CD14-positive monocyte (primary cell): ENCODE measurements around the gene KIRREL3. TPM values are rescaled to one million over a fixed set of nuclear protein-coding genes. Genes with fewer than 3 reads are reported as not detected.

ENCODE experiments used
- DNase-seq, 3 donors: peaks; one replicate each; pipeline ENCODE4 v3.0.0-alpha.2; 2011 to 2022
- H2AFZ ChIP-seq: 2 replicates; pipeline ENCODE4 v1.6.0; 2012; ENCODE audit warnings: mild to moderate bottlenecking, low read depth, low read length, inconsistent platforms; ENCODE audit not compliant: insufficient read depth, poor library complexity, severe bottlenecking
- H3K27ac ChIP-seq, 2 donors: 1 replicate in 1 of 2; 2 replicates in 1 of 2; pipeline ENCODE4 v1.5.1; 2012 to 2013; ENCODE audit warnings: low read length in 2 of 2, control low read depth in 1 of 2, inconsistent platforms in 1 of 2, low read depth in 1 of 2, mild to moderate bottlenecking in 1 of 2
- H3K27me3 ChIP-seq, 2 donors: one replicate each; pipeline versions ENCODE4 v1.6.0 to v1.6.1; 2011 to 2013; ENCODE audit warnings: low read length in 2 of 2; ENCODE audit not compliant: control insufficient read depth in 2 of 2, insufficient read depth in 2 of 2
- H3K36me3 ChIP-seq, 2 donors: replicated peaks in 1 of 2; 1 replicate in 1 of 2; 2 replicates in 1 of 2; pipeline versions ENCODE4 v1.5.1 to v1.6.1; 2012 to 2013; ENCODE audit warnings: low read length in 2 of 2, control low read depth in 1 of 2, inconsistent platforms in 1 of 2, mild to moderate bottlenecking in 1 of 2; ENCODE audit not compliant: insufficient read depth in 2 of 2, control insufficient read depth in 1 of 2
- H3K4me1 ChIP-seq, 2 donors: 1 replicate in 1 of 2; 2 replicates in 1 of 2; pipeline versions ENCODE4 v1.5.1 to v1.6.1; 2012 to 2013; ENCODE audit warnings: low read length in 2 of 2, control low read depth in 1 of 2, inconsistent platforms in 1 of 2, mild to moderate bottlenecking in 1 of 2, moderate library complexity in 1 of 2; ENCODE audit not compliant: insufficient read depth in 2 of 2, control insufficient read depth in 1 of 2
- H3K4me2 ChIP-seq: replicated peaks from 2 replicates; pipeline ENCODE3; 2012; ENCODE audit warnings: low read length, moderate library complexity, mild to moderate bottlenecking; ENCODE audit not compliant: poor library complexity, severe bottlenecking; ENCODE audit errors: extremely low read depth
- H3K4me3 ChIP-seq, 3 experiments: fragments of 200-600 bp in 1 of 3; sonication (generic) in 1 of 3; replicated peaks in 1 of 3; 1 replicate in 2 of 3; 2 replicates in 1 of 3; pipeline ENCODE4 v1.5.1; 2011 to 2013; ENCODE audit warnings: low read length in 3 of 3, mild to moderate bottlenecking in 3 of 3, control low read depth in 2 of 3, low read depth in 2 of 3, inconsistent platforms in 1 of 3, moderate library complexity in 1 of 3
- H3K79me2 ChIP-seq: 2 replicates; pipeline ENCODE4 v1.6.0; 2012; ENCODE audit warnings: mild to moderate bottlenecking, control low read depth, inconsistent platforms, low read length, moderate library complexity; ENCODE audit not compliant: insufficient read depth
- H3K9ac ChIP-seq: 2 replicates; pipeline ENCODE4 v1.6.0; 2017; ENCODE audit warnings: low read length, mild to moderate bottlenecking; ENCODE audit not compliant: insufficient read depth, poor library complexity, severe bottlenecking
- H3K9me3 ChIP-seq, 2 donors: replicated peaks in 1 of 2; 1 replicate in 1 of 2; 2 replicates in 1 of 2; pipeline versions ENCODE4 v1.5.1 to v1.6.1; 2012 to 2013; ENCODE audit warnings: low read length in 2 of 2, control low read depth in 1 of 2; ENCODE audit not compliant: control insufficient read depth in 1 of 2, insufficient read depth in 1 of 2
- H4K20me1 ChIP-seq: 2 replicates; pipeline ENCODE4 v1.6.0; 2012; ENCODE audit warnings: mild to moderate bottlenecking, low read length, control low read depth, moderate library complexity; ENCODE audit not compliant: insufficient read depth
- H3K27ac Mint-ChIP-seq, 7 donors: one replicate each; pipeline ENCODE4 v1.8.0; 2020; ENCODE audit warnings: mild to moderate bottlenecking in 7 of 7, mixed read lengths in 7 of 7, moderate library complexity in 6 of 7, inconsistent platforms in 2 of 7
- H3K27me3 Mint-ChIP-seq, 3 donors: one replicate each; pipeline ENCODE4 v1.8.0; 2021 to 2022; ENCODE audit warnings: low read depth in 3 of 3, mild to moderate bottlenecking in 3 of 3, mixed read lengths in 3 of 3, moderate library complexity in 3 of 3, inconsistent platforms in 1 of 3
- H3K36me3 Mint-ChIP-seq, 2 donors: one replicate each; pipeline ENCODE4 v1.8.0; 2020; ENCODE audit warnings: mixed read lengths in 2 of 2, inconsistent platforms in 1 of 2, mild to moderate bottlenecking in 1 of 2
- H3K4me1 Mint-ChIP-seq: one replicate; pipeline ENCODE4 v1.8.0; 2020; ENCODE audit warnings: mild to moderate bottlenecking, mixed read lengths
- H3K4me3 Mint-ChIP-seq, 2 donors: one replicate each; pipeline ENCODE4 v1.8.0; 2020; ENCODE audit warnings: mild to moderate bottlenecking in 2 of 2, mixed read lengths in 2 of 2, moderate library complexity in 1 of 2
- H3K9me3 Mint-ChIP-seq, 7 donors: one replicate each; pipeline ENCODE4 v1.8.0; 2020 to 2022; ENCODE audit warnings: mixed read lengths in 7 of 7, mild to moderate bottlenecking in 6 of 7, moderate library complexity in 6 of 7, inconsistent platforms in 2 of 7
- CTCF ChIP-seq: fragments of 200-600 bp; IDR thresholded peaks from one replicate; pipeline ENCODE4 v1.8.0; 2022; ENCODE audit warnings: antibody characterized with exemption, mild to moderate bottlenecking
- WGBS: methylation state at CpG from one replicate; pipeline ENCODE4 v1.1.5; 2013; ENCODE audit warnings: missing lambda C conversion rate; ENCODE audit not compliant: insufficient coverage; 5-methylcytosine and 5-hydroxymethylcytosine counted together
- intact Hi-C, 2 donors: fragments of 100-400 bp; cut with micrococcal nuclease; formaldehyde crosslinking; loops; one replicate each; pipeline versions ENCODE4 v1.15.0 to v1.15.1; 2023
- polyA plus RNA-seq, 3 donors: library from polyadenylated mRNA; depleted of rRNA in 1 of 3; unstranded in 2 of 3; stranded (reverse) in 1 of 3; fragments of 300-500 nt in 2 of 3; fragments of >200 nt in 1 of 3; fragmentation: Illumina TruSeq in 2 of 3; gene quantifications; 1 replicate in 2 of 3; 2 replicates in 1 of 3; pipeline ENCODE4 v1.2.3, GENCODE V29; 2012 to 2021

The KIRREL3 gene
- polyA plus RNA-seq, 3 donors = not detected

- DNase-seq = no peak
- H3K9ac ChIP-seq = no peak overlapping the region
- H3K4me2 ChIP-seq = no peak overlapping the region
- H4K20me1 ChIP-seq = no peaks in the 10 kb centered on the region
- Mint-ChIP-seq H3K4me3 (no peak overlapping the region), H3K4me1 (no peaks in the 10 kb centered on the region), H3K27me3 (peaks cover 0 to 4% (median 4%) of the 10 kb centered on the region in 3 donors), H3K27ac (no peak overlapping the region), H3K36me3 (no peaks in the 10 kb centered on the region), H3K9me3 (no peaks in the 10 kb centered on the region)
- 94% methylated on average over 11 of the region's 13 CpGs for WGBS
- no peaks in the 10 kb centered on the region for H3K36me3 ChIP-seq
- intact Hi-C loops = no loop called here
- H3K27ac ChIP-seq = no peak overlapping the region
- no peak overlapping the region for H3K4me3 ChIP-seq
- no peak overlapping the region for H2AFZ ChIP-seq
- no peaks in the 10 kb centered on the region for H3K4me1 ChIP-seq
- H3K27me3 ChIP-seq = no peaks in the 10 kb centered on the region
- no peaks in the 10 kb centered on the region for H3K79me2 ChIP-seq
- no peaks in the 10 kb centered on the region for H3K9me3 ChIP-seq
- no peak for TF ChIP-seq CTCF
Observed at GRCh38 chr11:126492331-126493082, 508.1 kb downstream of the KIRREL3 start.

DNA sequence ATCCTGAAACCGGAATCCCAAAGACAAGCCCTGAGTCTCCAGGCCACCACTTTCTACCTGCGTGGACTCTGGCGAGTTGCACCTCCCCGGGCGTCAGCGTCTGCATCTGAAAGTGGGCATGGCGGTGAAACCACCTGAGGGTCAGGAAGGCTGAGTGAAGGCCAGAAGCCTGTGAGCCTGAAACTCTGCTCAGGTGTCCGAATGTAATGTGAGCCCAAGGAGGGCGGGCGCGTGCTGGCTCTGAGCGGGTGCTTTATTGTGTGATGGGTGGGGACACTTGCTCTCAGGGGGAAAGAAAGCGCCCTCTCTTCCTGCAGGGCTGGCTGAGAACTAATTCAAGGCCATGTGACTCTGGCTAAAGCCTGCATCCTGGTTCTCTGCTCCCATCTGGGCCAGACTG lies 509.5 kb downstream of the KIRREL3 start:
- Histone ChIP-seq H3K4me3 (no peak overlapping the region), H4K20me1 (no peaks in the 10 kb centered on the region), H2AFZ (no peak overlapping the region), H3K9me3 (no peaks in the 10 kb centered on the region), H3K36me3 (no peaks in the 10 kb centered on the region), H3K4me1 (no peaks in the 10 kb centered on the region), H3K4me2 (no peak overlapping the region), H3K79me2 (no peaks in the 10 kb centered on the region), H3K27ac (no peak overlapping the region), H3K9ac (no peak overlapping the region), H3K27me3 (no peaks in the 10 kb centered on the region)
- Mint-ChIP-seq H3K36me3 (no peaks in the 10 kb centered on the region), H3K4me3 (no peak overlapping the region), H3K27me3 (peaks cover 0 to 4% (median 4%) of the 10 kb centered on the region in 3 donors), H3K9me3 (no peaks in the 10 kb centered on the region), H3K4me1 (peaks cover 2% of the 10 kb centered on the region), H3K27ac (no peak overlapping the region)
- DNase-seq = no peak
- TF ChIP-seq CTCF = no peak
- intact Hi-C loops = no loop called here
- WGBS = 96% methylated on average over 11 of the region's 13 CpGs
